Hepatocyte (in vitro differentiated cells): ENCODE measurements around the gene NR2C2.

Source experiments
- EZH2 ChIP-seq: fragments of 200-600 bp; sonication (generic); IDR thresholded peaks from 2 replicates; pipeline ENCODE4 v1.6.1; 2016; ENCODE audit warnings: antibody characterized with exemption, mild to moderate bottlenecking, borderline replicate concordance
- EZH2phosphoT487 ChIP-seq: fragments of 200-600 bp; sonication (generic); IDR thresholded peaks from one replicate; pipeline ENCODE4 v1.6.1; 2018; ENCODE audit warnings: antibody characterized with exemption, mild to moderate bottlenecking, low read depth, moderate library complexity; ENCODE audit not compliant: unreplicated experiment, severe bottlenecking
- TF ChIP-seq, protein P1 (sequence below): fragments of 200-600 bp; sonication (generic); IDR thresholded peaks from 2 replicates; pipeline ENCODE4 v1.5.1; 2016; ENCODE audit warnings: antibody characterized with exemption, mild to moderate bottlenecking; ENCODE audit not compliant: poor library complexity

DNA sequence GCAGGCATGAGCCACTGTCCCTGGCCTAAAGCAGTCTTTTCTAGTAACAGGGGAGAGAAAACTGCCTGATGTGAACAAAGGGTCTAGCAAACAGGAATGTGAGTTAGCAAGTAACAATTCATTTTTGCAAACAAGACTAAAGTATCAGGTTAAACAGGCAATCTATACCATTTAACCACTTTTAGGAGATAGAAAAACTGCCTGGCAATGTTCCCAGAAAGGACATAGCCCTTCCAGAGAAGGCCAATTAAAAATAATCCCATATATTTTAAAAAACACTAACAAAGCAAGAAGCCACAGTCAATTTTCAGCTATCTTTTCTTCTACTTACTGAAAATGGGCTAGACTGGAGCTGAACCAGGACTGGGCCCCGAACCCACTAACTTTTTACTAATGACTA lies 145.3 kb downstream of the NR2C2 start:
- TF ChIP-seq EZH2phosphoT487, result no peak
- TF ChIP-seq, protein P1, sequence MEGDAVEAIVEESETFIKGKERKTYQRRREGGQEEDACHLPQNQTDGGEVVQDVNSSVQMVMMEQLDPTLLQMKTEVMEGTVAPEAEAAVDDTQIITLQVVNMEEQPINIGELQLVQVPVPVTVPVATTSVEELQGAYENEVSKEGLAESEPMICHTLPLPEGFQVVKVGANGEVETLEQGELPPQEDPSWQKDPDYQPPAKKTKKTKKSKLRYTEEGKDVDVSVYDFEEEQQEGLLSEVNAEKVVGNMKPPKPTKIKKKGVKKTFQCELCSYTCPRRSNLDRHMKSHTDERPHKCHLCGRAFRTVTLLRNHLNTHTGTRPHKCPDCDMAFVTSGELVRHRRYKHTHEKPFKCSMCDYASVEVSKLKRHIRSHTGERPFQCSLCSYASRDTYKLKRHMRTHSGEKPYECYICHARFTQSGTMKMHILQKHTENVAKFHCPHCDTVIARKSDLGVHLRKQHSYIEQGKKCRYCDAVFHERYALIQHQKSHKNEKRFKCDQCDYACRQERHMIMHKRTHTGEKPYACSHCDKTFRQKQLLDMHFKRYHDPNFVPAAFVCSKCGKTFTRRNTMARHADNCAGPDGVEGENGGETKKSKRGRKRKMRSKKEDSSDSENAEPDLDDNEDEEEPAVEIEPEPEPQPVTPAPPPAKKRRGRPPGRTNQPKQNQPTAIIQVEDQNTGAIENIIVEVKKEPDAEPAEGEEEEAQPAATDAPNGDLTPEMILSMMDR, result no peak
- TF ChIP-seq EZH2, result no peak
